ENCODE data around the gene AP1S3.

Gene AP1S3

GRCh38 chr2:223826995-223827394, 10.4 kb downstream of the AP1S3 start:
- CTCF ChIA-PET = interaction anchor here (1.2 to 1.7 kb wide), 2 partner anchors 12 to 30 kb away, joined by 3 to 4 read pairs; no protein-coding TSS in a partner anchor
- DNase-seq (ENCODE audit: extremely low spot score) = no peak
- TF ChIP-seq CTCF (IDR thresholded peaks at IDR 0.05; ENCODE audit: control extremely low read depth, extremely low read depth, low read depth, missing control alignments) = no peak
- POLR2A ChIA-PET = no interaction called here

- ChIA-PET CTCF (interaction anchor here (0.8 to 1.5 kb wide), 3 partner anchors 12 to 62 kb away, joined by 3 to 5 read pairs (median 5); no protein-coding TSS in a partner anchor), POLR2A (no interaction called here)
- no peak for TF ChIP-seq CTCF (IDR thresholded peaks at IDR 0.05; ENCODE audit: control extremely low read depth, extremely low read depth, low read depth, missing control alignments)
- no peak for DNase-seq (ENCODE audit: extremely low spot score)
Measured at GRCh38 chr2:223824301-223824700, 13.1 kb downstream of the AP1S3 start.

GRCh38 chr2:223822818-223823217, 14.6 kb downstream of the AP1S3 start:
- no peak for DNase-seq (ENCODE audit: extremely low spot score)
- POLR2A ChIA-PET = interaction anchor here (1.3 kb wide), 1 partner anchor 13 kb away, joined by 3 read pairs; no protein-coding TSS in a partner anchor
- CTCF ChIA-PET = interaction anchor here (1.5 to 1.6 kb wide), 2 partner anchors 10 to 34 kb away, joined by 3 to 5 read pairs; no protein-coding TSS in a partner anchor
- TF ChIP-seq CTCF (IDR thresholded peaks at IDR 0.05; ENCODE audit: control extremely low read depth, extremely low read depth, low read depth, missing control alignments) = no peak

GRCh38 chr2:223820549-223820948, 16.8 kb downstream of the AP1S3 start:
- ChIA-PET POLR2A (no interaction called here), CTCF (interaction anchor here (1.6 to 1.9 kb wide), 3 partner anchors 12 to 45 kb away, joined by 4 to 5 read pairs (median 5); no protein-coding TSS in a partner anchor)
- TF ChIP-seq CTCF (IDR thresholded peaks at IDR 0.05; ENCODE audit: control extremely low read depth, extremely low read depth, low read depth, missing control alignments) = no peak
- no peak for DNase-seq (ENCODE audit: extremely low spot score)

- POLR2A ChIA-PET = no interaction called here
- no peak for DNase-seq (ENCODE audit: extremely low spot score)
- CTCF ChIA-PET = interaction anchor here (1.6 to 1.9 kb wide), 4 partner anchors 9 to 45 kb away, joined by 4 to 6 read pairs (median 5); no protein-coding TSS in a partner anchor
- TF ChIP-seq CTCF (IDR thresholded peaks at IDR 0.05; ENCODE audit: control extremely low read depth, extremely low read depth, low read depth, missing control alignments) = no peak
Measured at GRCh38 chr2:223819891-223820290, 17.5 kb downstream of the AP1S3 start.

GRCh38 chr2:223815884-223816570, 21.4 kb downstream of the AP1S3 start:
- CTCF ChIA-PET = interaction anchor here (1.4 kb wide), 1 partner anchor 15 kb away, joined by 4 read pairs; no protein-coding TSS in a partner anchor

More at GRCh38 chr2:223815884-223816570, 21.4 kb downstream of the AP1S3 start:
- TF ChIP-seq CTCF (IDR thresholded peaks at IDR 0.05; ENCODE audit: control extremely low read depth, extremely low read depth, low read depth, missing control alignments) = no peak
- POLR2A ChIA-PET = interaction anchor here (0.7 kb wide), 1 partner anchor 20 kb away, joined by 3 read pairs; no protein-coding TSS in a partner anchor
- DNase-seq (ENCODE audit: extremely low spot score) = no peak
